ENCODE measurements around the gene HMGB4. TPM values are rescaled to one million over a fixed set of nuclear protein-coding genes. Genes with fewer than 3 reads are reported as not detected.

The HMGB4 gene
- total and polyA plus RNA-seq, 9 of the 15 experiments (the other 6 are each of a cell fraction or from before 2014, with no cell fraction given) = not detected

- no peak for TF ChIP-seq NR2F6 (CRISPR knock-in tag; IDR thresholded peaks at IDR 0.05)
- TF ChIP-seq ZNF140 (CRISPR knock-in tag; IDR thresholded peaks at IDR 0.05) = no peak
Measured at GRCh38 chr1:33824321-33824720, 39.6 kb upstream of the HMGB4 start (continued).

GRCh38 chr1:33824971-33825370 lies 38.9 kb upstream of the HMGB4 start:
- H3K27ac ChIP-seq (ENCODE audit: extremely low read depth, low read depth, low read length) = no peak overlapping the region
- no peaks in the 10 kb centered on the region for H3K36me3 ChIP-seq (ENCODE audit: control insufficient read depth, insufficient read depth, low read length)
- H3K27me3 ChIP-seq (ENCODE audit: control insufficient read depth in 2 of 2, insufficient read depth in 2 of 2, low read length in 2 of 2) = peaks cover 0 to 6% of the 10 kb centered on the region in 2 experiments; a peak in 2 of 5 replicates
- TF ChIP-seq U2AF1 (optimal IDR thresholded peaks at IDR 0.05; ENCODE audit: low read depth, low read length) (no peak), AFF4 (CRISPR knock-in tag; IDR thresholded peaks at IDR 0.05) (no peak), HMG20B (CRISPR knock-in tag; IDR thresholded peaks at IDR 0.05) (no peak), ZNF444 (CRISPR knock-in tag; IDR thresholded peaks at IDR 0.05) (no peak), KDM2B (CRISPR knock-in tag; IDR thresholded peaks at IDR 0.05) (no peak)
- H3K9me1 ChIP-seq (ENCODE audit: control insufficient read depth, insufficient read depth, low read length) = no peaks in the 10 kb centered on the region
- in situ Hi-C loops (cut with MboI) = no loop called here
- ATAC-seq (no peak), DNase-seq (ENCODE audit: extremely low read depth in 1 of 4, low spot score in 3 of 4) (no peak), FAIRE-seq (no peak)
- intact Hi-C loops (cut with micrococcal nuclease) = no loop called here
- no peaks in the 10 kb centered on the region; the same call in 1 of the 2 replicates for H3K9me3 ChIP-seq (replicated peaks; ENCODE audit: control insufficient read depth, insufficient read depth, low read depth, low read length)
- H3K4me1 ChIP-seq (replicated peaks in 1 of 2; ENCODE audit: control insufficient read depth in 2 of 2, insufficient read depth in 2 of 2, low read length in 2 of 2) = no peaks in the 10 kb centered on the region
- H3K4me3 ChIP-seq = no peak overlapping the region
- no peaks in the 10 kb centered on the region; the same call in 1 of the 2 replicates for H4K20me1 ChIP-seq (replicated peaks; ENCODE audit: control insufficient read depth, insufficient read depth, low read length)
- no peak overlapping the region for H2AFZ ChIP-seq (ENCODE audit: low read depth, low read length)
- BruUV-seq (replicated peaks) = no TSS peak
- no peaks in the 10 kb centered on the region for H3K79me2 ChIP-seq (ENCODE audit: control insufficient read depth, insufficient read depth, low read length)
- H3K9ac ChIP-seq (ENCODE audit: insufficient read depth in 1 of 2, low read depth in 2 of 2, low read length in 2 of 2) = no peak overlapping the region
- CTCF ChIA-PET (ENCODE audit: low intra/inter-chr PET ratio) = no interaction called here
- POLR2A ChIA-PET = interaction anchor here (1.3 kb wide), 1 partner anchor 12 kb away, joined by 3 read pairs; no protein-coding TSS in a partner anchor
- WGBS (ENCODE audit: insufficient coverage, low coverage, missing lambda C conversion rate) = 0% methylated on average over 1 of the region's 1 CpG
- no peak overlapping the region for H3K4me2 ChIP-seq (ENCODE audit: insufficient read depth, low read length)

Data from K562 (cell line).